A549 (cell line): ENCODE measurements around the gene ARPC1A. TPM values are rescaled to one million over a fixed set of nuclear protein-coding genes. Genes with fewer than 3 reads are reported as not detected.
A peak's percentile ranks its signal among the peaks of the same experiment; 100 is the strongest.

Experiments used
- ATAC-seq, 2 experiments: fragments of 200-7000 bp in 1 of 2; fragments of >200 bp in 1 of 2; cut with Nextera tagmentation in 1 of 2; cut with Tn5 transposase in 1 of 2; 3 replicates each; pipeline versions ENCODE4 v1.8.0 to v1.9.1; 2018 to 2020; ENCODE audit warnings: mild to moderate bottlenecking in 1 of 2, moderate library complexity in 1 of 2
- CTCF ChIA-PET: fragments of 300-600 bp; sonication (Branson Sonifier 250); formaldehyde crosslinking; extraction: SDS; loops from one replicate; lab custom pipeline; 2021; ENCODE audit warnings: antibody characterized with exemption, inconsistent platforms; lab: Yijun Ruan, JAX
- POLR2A ChIA-PET: fragments of 350-600 bp; formaldehyde crosslinking; extraction: SDS; loops from one replicate; lab custom pipeline; 2021; ENCODE audit warnings: antibody characterized with exemption, inconsistent platforms; lab: Yijun Ruan, JAX
- DNase-seq, 2 experiments: peaks; one replicate each; pipeline versions ENCODE4 v3.0.0 to v3.0.0-alpha.2; 2011 to 2016; ENCODE audit warnings: low read depth in 1 of 2, low spot score in 1 of 2
- FAIRE-seq: peaks from 2 replicates; lab custom pipeline; 2011; peaks lifted over from hg19 to GRCh38; lab: Jason Lieb, UNC
- H3K27ac ChIP-seq, 2 experiments: fragments of >200 bp; sonication (Bioruptor Twin); formaldehyde crosslinking; 3 replicates each; pipeline ENCODE4 v1.5.1; 2016 to 2017
- H3K4me1 ChIP-seq: fragments of >200 bp; sonication (Bioruptor Twin); formaldehyde crosslinking; 3 replicates; pipeline ENCODE4 v1.6.1; 2016
- H3K4me2 ChIP-seq: fragments of >200 bp; sonication (Bioruptor Twin); formaldehyde crosslinking; 3 replicates; pipeline ENCODE4 v1.6.1; 2016
- H3K4me3 ChIP-seq: fragments of >200 bp; sonication (Bioruptor Twin); formaldehyde crosslinking; 3 replicates; pipeline ENCODE4 v1.5.1; 2016
- H3K9me3 ChIP-seq: fragments of >200 bp; sonication (Bioruptor Twin); formaldehyde crosslinking; 3 replicates; pipeline ENCODE4 v1.6.1; 2016
- CHD4 ChIP-seq: fragments of 200-600 bp; sonication (generic); IDR thresholded peaks from 2 replicates; pipeline ENCODE4 v1.6.1; 2016; ENCODE audit warnings: antibody characterized with exemption, mild to moderate bottlenecking, borderline replicate concordance
- CTCF ChIP-seq: fragments of >200 bp; sonication (Bioruptor Twin); formaldehyde crosslinking; IDR thresholded peaks from 3 replicates; pipeline ENCODE4 v1.5.1; 2016
- FOSL2 ChIP-seq, 2 experiments: fragments of 450-650 bp in 1 of 2; fragments of >200 bp in 1 of 2; sonication (Bioruptor Twin) in 1 of 2; formaldehyde crosslinking; IDR thresholded peaks; 2 replicates each; pipeline versions ENCODE4 v1.5.0 to v1.6.1; 2016 to 2020; ENCODE audit warnings: mild to moderate bottlenecking in 1 of 2, moderate library complexity in 1 of 2
- FOXS1 ChIP-seq: fragments of 250-450 bp; sonication (Bioruptor Pico); IDR thresholded peaks from 2 replicates; pipeline ENCODE4 v1.5.0; 2020; ENCODE audit warnings: mild to moderate bottlenecking, moderate library complexity
- HEYL ChIP-seq: fragments of 250-450 bp; sonication (Bioruptor Pico); IDR thresholded peaks from 2 replicates; pipeline ENCODE4 v1.8.0; 2021; ENCODE audit warnings: mild to moderate bottlenecking, moderate library complexity
- HOXA7 ChIP-seq: fragments of 250-450 bp; sonication (Bioruptor Pico); IDR thresholded peaks from 2 replicates; pipeline ENCODE4 v1.5.0; 2020; ENCODE audit warnings: mild to moderate bottlenecking, moderate library complexity
- KDM1A ChIP-seq: fragments of 200-600 bp; sonication (generic); IDR thresholded peaks from 2 replicates; pipeline ENCODE4 v1.6.1; 2016; ENCODE audit warnings: low read depth, mild to moderate bottlenecking
- MAX ChIP-seq: IDR thresholded peaks from 2 replicates; pipeline ENCODE4 v1.6.1; 2012
- NFE2L2 ChIP-seq: fragments of 150-350 bp; conservative IDR thresholded peaks from 2 replicates; pipeline ENCODE4 v1.6.1; 2014; ENCODE audit warnings: low read length
- PBX3 ChIP-seq: IDR thresholded peaks from 2 replicates; pipeline ENCODE4 v1.6.1; 2012
- POLR2A ChIP-seq: IDR thresholded peaks from 2 replicates; pipeline ENCODE4 v1.6.1; 2012; ENCODE audit warnings: mild to moderate bottlenecking, low read length
- POLR2AphosphoS2 ChIP-seq: conservative IDR thresholded peaks from 2 replicates; pipeline ENCODE4 v1.6.1; 2012; ENCODE audit warnings: low read length, improper control_type of control experiment, inconsistent platforms
- REST ChIP-seq: fragments of 200-600 bp; sonication (generic); IDR thresholded peaks from 2 replicates; pipeline ENCODE4 v1.6.1; 2016; ENCODE audit warnings: antibody characterized with exemption, mild to moderate bottlenecking, moderate library complexity
- RFX5 ChIP-seq: fragments of 450-650 bp; IDR thresholded peaks from 2 replicates; pipeline ENCODE4 v1.7.1; 2014; ENCODE audit warnings: antibody characterized with exemption, mild to moderate bottlenecking, moderate library complexity
- SREBF2 ChIP-seq: fragments of 450-650 bp; IDR thresholded peaks from 2 replicates; pipeline ENCODE4 v1.6.1; 2014; ENCODE audit warnings: mild to moderate bottlenecking, moderate library complexity
- ZNF302 ChIP-seq: fragments of 250-450 bp; sonication (Bioruptor Pico); IDR thresholded peaks from 2 replicates; pipeline ENCODE4 v1.9.0; 2021; ENCODE audit warnings: inconsistent platforms, mild to moderate bottlenecking, moderate library complexity
- ZSCAN20 ChIP-seq: fragments of 250-450 bp; sonication (Bioruptor Pico); IDR thresholded peaks from 2 replicates; pipeline ENCODE4 v1.8.0; 2022; ENCODE audit warnings: mild to moderate bottlenecking, moderate library complexity
- WGBS: methylation state at CpG from one replicate; pipeline ENCODE4 v1.1.6; 2017; ENCODE audit errors: missing lambda C conversion rate; 5-methylcytosine and 5-hydroxymethylcytosine counted together
- polyA plus RNA-seq, 4 experiments: library from polyadenylated mRNA; depleted of rRNA in 3 of 4; stranded (reverse); fragments of >200 nt; fragmentation: RNase III in 1 of 4; extraction: RNeasy Plus Mini Kit Qiagen cat#74134 plus additional on column Dnase treatment in 1 of 4; gene quantifications; 2 replicates in 3 of 4; 3 replicates in 1 of 4; pipeline ENCODE4 v1.2.3, GENCODE V29; 2011 to 2017

Gene ARPC1A
- polyA plus RNA-seq, 2 of the 4 experiments (the other 2 are of a cell fraction) = 116 to 120 TPM

- CTCF ChIA-PET = interaction anchor here (0.7 to 1.4 kb wide), 3 partner anchors 9 to 11 kb away, joined by 3 to 4 read pairs (median 3); partner anchors contain the start of gene PDAP1
- H3K4me3 ChIP-seq = no peak overlapping the region
- DNase-seq = no peak
- no peak for FAIRE-seq
- no peaks in the 10 kb centered on the region for H3K4me1 ChIP-seq
- ATAC-seq = no peak
- H3K4me2 ChIP-seq = no peak overlapping the region
- POLR2A ChIA-PET = interaction anchor here (0.6 kb wide), 1 partner anchor 91 kb away, joined by 3 read pairs; no protein-coding TSS in a partner anchor
- no peaks in the 10 kb centered on the region for H3K9me3 ChIP-seq
- 85% methylated on average over 21 of the region's 21 CpGs for WGBS
- no peak overlapping the region for H3K27ac ChIP-seq
- TF ChIP-seq HOXA7 = no peak
- no peak for TF ChIP-seq KDM1A
- TF ChIP-seq FOXS1 (CRISPR knock-in tag) = no peak
- no peak for TF ChIP-seq NFE2L2
- no peak for TF ChIP-seq SREBF2
- TF ChIP-seq CTCF = no peak
- no peak for TF ChIP-seq ZNF302 (CRISPR knock-in tag)
- no peak for TF ChIP-seq FOSL2 (IDR thresholded peaks at IDR 0.05)
- TF ChIP-seq FOSL2 (CRISPR knock-in tag; IDR thresholded peaks at IDR 0.05) = no peak
- TF ChIP-seq MAX = no peak
- TF ChIP-seq POLR2A = no peak
- TF ChIP-seq CHD4 = no peak
- TF ChIP-seq HEYL (CRISPR knock-in tag) = no peak
- no peak for TF ChIP-seq RFX5
Observed at GRCh38 chr7:99396418-99397296, 71.0 kb downstream of the ARPC1A start.

GRCh38 chr7:99397297-99397983, 71.7 kb downstream of the ARPC1A start:
- WGBS = 89% methylated on average over 18 of the region's 18 CpGs
- peak; percentile 7; a peak in 4 of 6 replicates for ATAC-seq
- Histone ChIP-seq H3K9me3 (no peaks in the 10 kb centered on the region), H3K4me2 (no peak overlapping the region), H3K27ac (no peak overlapping the region), H3K4me3 (no peak overlapping the region), H3K4me1 (no peaks in the 10 kb centered on the region)
- ChIA-PET CTCF (interaction anchor here (1.7 to 4.8 kb wide), 2 partner anchors 11 to 17 kb away, joined by 6 to 29 read pairs; partner anchors contain the start of genes BUD31 and PDAP1), POLR2A (no interaction called here)
- no peak for DNase-seq
- no peak for FAIRE-seq
- TF ChIP-seq PBX3 (0 out of 2 replicates have a peak, but pooled peaks have one; percentile 4), ZSCAN20 (CRISPR knock-in tag) (no peak)

GRCh38 chr7:99398891-99399445, 73.3 kb downstream of the ARPC1A start:
- Histone ChIP-seq H3K4me3 (no peak overlapping the region), H3K27ac (no peak overlapping the region), H3K4me1 (no peaks in the 10 kb centered on the region), H3K9me3 (no peaks in the 10 kb centered on the region), H3K4me2 (no peak overlapping the region)
- ChIA-PET POLR2A (interaction anchor here (2.9 kb wide), 1 partner anchor 10 kb away, joined by 23 read pairs; the partner anchor contains the start of genes BUD31 and PDAP1), CTCF (interaction anchor here (0.6 to 4.8 kb wide), 8 partner anchors 8 to 22 kb away, joined by 3 to 29 read pairs (median 4); partner anchors contain the start of genes BUD31 and PDAP1)
- ATAC-seq (peak; percentile 16 to 21; a peak in 4 of 6 replicates), DNase-seq (no peak), FAIRE-seq (no peak)
- TF ChIP-seq POLR2AphosphoS2 (peak; percentile 31; the same call in 1 of the 2 replicates), PBX3 (peak; percentile 10; the same call in 1 of the 2 replicates), REST (no peak), FOXS1 (CRISPR knock-in tag) (no peak)
- 74% methylated on average over 5 of the region's 5 CpGs for WGBS
